Caco-2 (cell line): Measurements from ENCODE around the gene MTNR1B. TPM values are rescaled to one million over a fixed set of nuclear protein-coding genes. Genes with fewer than 3 reads are reported as not detected.

Experiments
- BruUV-seq: library from RNA; stranded (reverse); fragments of 400-500 nt; replicated peaks from 2 replicates; lab custom pipeline; 2021; lab: Mats Ljungman, UMichigan
- CTCF ChIA-PET: fragments of 300-600 bp; sonication (Branson Sonifier 250); formaldehyde crosslinking; loops from one replicate; lab custom pipeline; 2022; ENCODE audit warnings: antibody characterized with exemption; lab: Charles Lee
- POLR2A ChIA-PET: fragments of 300-600 bp; sonication (Branson Sonifier 250); formaldehyde crosslinking; loops from one replicate; lab custom pipeline; 2022; ENCODE audit warnings: antibody characterized with exemption; lab: Charles Lee
- DNase-seq, 2 experiments: peaks; one replicate each; pipeline versions ENCODE4 v3.0.0 to v3.0.0-alpha.2; 2020 to 2022
- H3K27me3 ChIP-seq: replicated peaks from 2 replicates; pipeline ENCODE4 v1.6.0; 2011; ENCODE audit warnings: low read length; ENCODE audit not compliant: control insufficient read depth, insufficient read depth
- H3K36me3 ChIP-seq: 2 replicates; pipeline ENCODE4 v1.5.1; 2011; ENCODE audit warnings: low read length; ENCODE audit not compliant: control insufficient read depth, insufficient read depth
- H3K4me1 ChIP-seq: fragments of 250-450 bp; sonication (Bioruptor Pico); 2 replicates; pipeline ENCODE4 v1.5.1; 2020; ENCODE audit warnings: mild to moderate bottlenecking
- H3K4me3 ChIP-seq: 2 replicates; pipeline ENCODE4 v1.5.1; 2011; ENCODE audit warnings: low read depth, mild to moderate bottlenecking, control low read depth, low read length
- H3K9me3 ChIP-seq: fragments of 250-450 bp; sonication (Bioruptor Pico); 2 replicates; pipeline ENCODE4 v1.5.1; 2020; ENCODE audit warnings: mild to moderate bottlenecking, moderate library complexity
- H3K27ac Mint-ChIP-seq: one replicate; pipeline ENCODE4 v1.8.0; 2022; ENCODE audit warnings: mixed read lengths; ENCODE audit not compliant: unreplicated experiment
- H3K27me3 Mint-ChIP-seq: one replicate; pipeline ENCODE4 v1.8.0; 2022; ENCODE audit warnings: mixed read lengths; ENCODE audit not compliant: insufficient read depth, unreplicated experiment
- H3K36me3 Mint-ChIP-seq: one replicate; pipeline ENCODE4 v1.8.0; 2022; ENCODE audit warnings: mild to moderate bottlenecking, mixed read lengths; ENCODE audit not compliant: insufficient read depth, unreplicated experiment
- H3K4me1 Mint-ChIP-seq: one replicate; pipeline ENCODE4 v1.8.0; 2022; ENCODE audit warnings: low read depth, mixed read lengths; ENCODE audit not compliant: unreplicated experiment
- H3K4me3 Mint-ChIP-seq: one replicate; pipeline ENCODE4 v1.8.0; 2022; ENCODE audit warnings: mild to moderate bottlenecking, moderate library complexity, mixed read lengths; ENCODE audit not compliant: unreplicated experiment
- H3K9me3 Mint-ChIP-seq: one replicate; pipeline ENCODE4 v1.8.0; 2022; ENCODE audit warnings: mixed read lengths; ENCODE audit not compliant: unreplicated experiment
- intact Hi-C: fragments of 100-400 bp; cut with micrococcal nuclease; formaldehyde crosslinking; loops from one replicate; pipeline ENCODE4 v1.10.0; 2022; ENCODE audit not compliant: unreplicated experiment
- total RNA-seq: library from RNA; stranded (reverse); gene quantifications from 2 replicates; pipeline ENCODE4 v1.2.3, GENCODE V29; 2022
- TF ChIP-seq, protein P1 (sequence below), 2 experiments: fragments of 200-600 bp in 1 of 2; IDR thresholded peaks; 1 replicate in 1 of 2; 2 replicates in 1 of 2; pipeline versions ENCODE4 v1.5.1 to v1.8.0; 2011 to 2022; ENCODE audit warnings: antibody characterized with exemption in 1 of 2, control low read depth in 1 of 2, inconsistent platforms in 1 of 2, low read depth in 1 of 2, low read length in 1 of 2, mild to moderate bottlenecking in 1 of 2, moderate library complexity in 1 of 2; ENCODE audit not compliant: insufficient read depth in 1 of 2, severe bottlenecking in 1 of 2, unreplicated experiment in 1 of 2

The MTNR1B gene
- total RNA-seq, 1 experiment from 2014 or later: not detected

DNA sequence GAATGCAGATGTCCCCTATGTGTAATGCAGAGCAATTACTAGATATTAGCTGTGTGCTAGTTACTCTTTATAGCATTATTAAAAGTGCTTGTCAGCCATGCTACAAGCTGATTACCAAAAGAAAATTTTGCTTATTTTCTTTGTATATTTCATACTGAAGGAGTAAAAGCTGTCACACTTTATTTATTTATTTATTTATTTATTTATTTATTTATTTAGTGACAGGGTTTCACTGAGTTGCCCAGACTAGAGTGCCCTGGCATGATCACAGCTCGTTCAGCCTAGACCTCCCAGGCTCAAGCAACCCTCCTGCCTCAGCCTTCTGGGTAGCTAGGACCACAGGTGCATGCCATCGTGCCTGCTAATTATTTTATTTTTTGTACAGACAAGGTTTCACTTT, 4.3 kb upstream of the MTNR1B start:
- no peak overlapping the region for H3K4me3 ChIP-seq
- H3K27ac Mint-ChIP-seq: no peak overlapping the region
- H3K27me3 ChIP-seq: no peaks in the 10 kb centered on the region
- H3K27me3 Mint-ChIP-seq: peaks cover 10% of the 10 kb centered on the region
- CTCF ChIA-PET: no interaction called here
- H3K36me3 ChIP-seq: no peaks in the 10 kb centered on the region
- H3K9me3 ChIP-seq: no peaks in the 10 kb centered on the region
- H3K36me3 Mint-ChIP-seq: no peaks in the 10 kb centered on the region
- no TSS peak for BruUV-seq
- DNase-seq: no peak
- POLR2A ChIA-PET: no interaction called here
- H3K4me1 ChIP-seq: no peaks in the 10 kb centered on the region
- TF ChIP-seq, protein P1, sequence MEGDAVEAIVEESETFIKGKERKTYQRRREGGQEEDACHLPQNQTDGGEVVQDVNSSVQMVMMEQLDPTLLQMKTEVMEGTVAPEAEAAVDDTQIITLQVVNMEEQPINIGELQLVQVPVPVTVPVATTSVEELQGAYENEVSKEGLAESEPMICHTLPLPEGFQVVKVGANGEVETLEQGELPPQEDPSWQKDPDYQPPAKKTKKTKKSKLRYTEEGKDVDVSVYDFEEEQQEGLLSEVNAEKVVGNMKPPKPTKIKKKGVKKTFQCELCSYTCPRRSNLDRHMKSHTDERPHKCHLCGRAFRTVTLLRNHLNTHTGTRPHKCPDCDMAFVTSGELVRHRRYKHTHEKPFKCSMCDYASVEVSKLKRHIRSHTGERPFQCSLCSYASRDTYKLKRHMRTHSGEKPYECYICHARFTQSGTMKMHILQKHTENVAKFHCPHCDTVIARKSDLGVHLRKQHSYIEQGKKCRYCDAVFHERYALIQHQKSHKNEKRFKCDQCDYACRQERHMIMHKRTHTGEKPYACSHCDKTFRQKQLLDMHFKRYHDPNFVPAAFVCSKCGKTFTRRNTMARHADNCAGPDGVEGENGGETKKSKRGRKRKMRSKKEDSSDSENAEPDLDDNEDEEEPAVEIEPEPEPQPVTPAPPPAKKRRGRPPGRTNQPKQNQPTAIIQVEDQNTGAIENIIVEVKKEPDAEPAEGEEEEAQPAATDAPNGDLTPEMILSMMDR (IDR thresholded peaks at IDR 0.05; ENCODE audit: insufficient read depth in 1 of 2, low read depth in 1 of 2, low read length in 1 of 2, severe bottlenecking in 1 of 2, unreplicated experiment in 1 of 2): no peak
- no peaks in the 10 kb centered on the region for H3K9me3 Mint-ChIP-seq
- intact Hi-C loops: no loop called here
- no peaks in the 10 kb centered on the region for H3K4me1 Mint-ChIP-seq
- H3K4me3 Mint-ChIP-seq: no peak overlapping the region

DNA sequence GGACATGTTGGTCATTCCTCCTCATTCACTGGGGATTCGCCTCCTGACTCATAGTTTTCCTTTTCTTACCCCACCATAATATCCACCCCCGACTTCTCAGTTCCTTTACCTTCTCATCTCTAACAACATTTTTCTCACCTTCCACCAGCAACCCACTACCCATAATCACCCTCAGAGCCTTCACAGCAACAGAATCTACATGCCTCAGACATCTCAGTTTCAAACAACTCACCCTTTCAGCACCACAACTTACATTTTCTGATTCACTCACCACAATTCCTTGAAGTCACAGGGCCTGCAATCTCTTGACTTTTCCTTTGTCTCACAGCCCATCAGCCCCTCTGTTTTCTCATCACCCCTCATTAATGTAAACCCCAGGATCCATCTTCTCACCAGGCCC, 2.3 kb upstream of the MTNR1B start:
- DNase-seq: no peak
- Histone ChIP-seq H3K36me3 (no peaks in the 10 kb centered on the region), H3K4me3 (no peak overlapping the region), H3K4me1 (no peaks in the 10 kb centered on the region), H3K9me3 (no peaks in the 10 kb centered on the region), H3K27me3 (no peaks in the 10 kb centered on the region)
- Mint-ChIP-seq H3K9me3 (no peaks in the 10 kb centered on the region), H3K36me3 (no peaks in the 10 kb centered on the region), H3K4me1 (no peaks in the 10 kb centered on the region), H3K27ac (no peak overlapping the region), H3K4me3 (no peak overlapping the region), H3K27me3 (peaks cover 10% of the 10 kb centered on the region)
- no TSS peak for BruUV-seq
- intact Hi-C loops: no loop called here
- ChIA-PET POLR2A (no interaction called here), CTCF (no interaction called here)
- TF ChIP-seq, protein P1 (IDR thresholded peaks at IDR 0.05; ENCODE audit: insufficient read depth in 1 of 2, low read depth in 1 of 2, low read length in 1 of 2, severe bottlenecking in 1 of 2, unreplicated experiment in 1 of 2): no peak

DNA sequence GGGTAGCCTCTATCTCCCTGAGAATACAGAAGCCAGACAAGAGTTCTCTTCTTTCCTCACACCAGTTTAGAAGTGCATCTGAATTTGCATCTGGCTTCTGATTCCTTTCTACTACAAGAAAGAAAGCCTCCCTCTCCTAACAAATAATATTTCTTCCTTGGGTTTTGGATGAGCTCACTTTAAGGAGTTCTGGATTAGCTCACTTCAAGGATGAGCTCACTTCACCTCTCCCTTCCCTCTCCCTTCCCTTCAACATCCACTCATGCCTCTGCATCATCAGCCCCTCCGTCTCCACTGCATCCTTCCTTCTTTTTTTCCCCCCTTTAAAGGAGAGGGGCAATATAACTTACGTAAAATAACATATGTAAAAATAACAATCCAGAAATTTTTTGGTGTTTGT, 1.6 kb upstream of the MTNR1B start:
- Histone ChIP-seq H3K27me3 (no peaks in the 10 kb centered on the region), H3K4me3 (no peak overlapping the region), H3K9me3 (no peaks in the 10 kb centered on the region), H3K4me1 (no peaks in the 10 kb centered on the region), H3K36me3 (no peaks in the 10 kb centered on the region)
- Mint-ChIP-seq H3K27me3 (peaks cover 12% of the 10 kb centered on the region), H3K27ac (no peak overlapping the region), H3K9me3 (no peaks in the 10 kb centered on the region), H3K4me1 (no peaks in the 10 kb centered on the region), H3K4me3 (no peak overlapping the region), H3K36me3 (no peaks in the 10 kb centered on the region)
- CTCF ChIA-PET: no interaction called here
- POLR2A ChIA-PET: no interaction called here
- no TSS peak for BruUV-seq
- intact Hi-C loops: no loop called here
- TF ChIP-seq, protein P1 (IDR thresholded peaks at IDR 0.05; ENCODE audit: insufficient read depth in 1 of 2, low read depth in 1 of 2, low read length in 1 of 2, severe bottlenecking in 1 of 2, unreplicated experiment in 1 of 2): no peak
- DNase-seq: no peak
